OCI-LY1 (cell line): ENCODE measurements around the gene TFB2M.

Experiments
- EZH2 ChIP-seq: fragments of 200-600 bp; sonication (generic), shearing (Covaris generic); IDR thresholded peaks from 2 replicates; pipeline ENCODE4 v1.8.0; 2017; ENCODE audit warnings: borderline replicate concordance, mixed run types, mild to moderate bottlenecking, antibody characterized with exemption, low read length, moderate library complexity, mixed read lengths
- TF ChIP-seq, protein P1 (sequence below): fragments of 200-600 bp; sonication (generic), shearing (Covaris generic); IDR thresholded peaks from 2 replicates; pipeline ENCODE4 v1.5.1; 2017; ENCODE audit warnings: mild to moderate bottlenecking, antibody characterized with exemption, low read length, moderate library complexity, mixed read lengths

DNA sequence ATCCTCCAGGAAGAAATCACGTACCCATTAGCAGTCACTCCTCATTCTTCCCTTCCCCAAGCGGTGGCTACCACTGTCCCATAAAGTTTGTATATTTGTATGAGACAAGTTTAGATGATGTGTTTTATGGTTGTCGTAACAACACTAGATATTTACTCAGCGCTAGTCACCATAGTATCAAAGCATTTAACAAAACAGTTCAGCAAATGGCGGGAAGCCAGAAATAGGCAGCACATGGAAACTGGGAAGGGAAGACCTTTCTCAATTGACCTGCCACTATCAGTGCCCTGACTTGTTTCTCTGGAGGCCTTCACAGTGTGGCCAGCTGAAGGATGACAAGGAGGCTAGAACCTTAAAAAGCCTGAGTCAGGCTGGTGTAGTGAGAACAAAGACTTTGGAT lies 31.3 kb upstream of the TFB2M start:
- TF ChIP-seq, protein P1, sequence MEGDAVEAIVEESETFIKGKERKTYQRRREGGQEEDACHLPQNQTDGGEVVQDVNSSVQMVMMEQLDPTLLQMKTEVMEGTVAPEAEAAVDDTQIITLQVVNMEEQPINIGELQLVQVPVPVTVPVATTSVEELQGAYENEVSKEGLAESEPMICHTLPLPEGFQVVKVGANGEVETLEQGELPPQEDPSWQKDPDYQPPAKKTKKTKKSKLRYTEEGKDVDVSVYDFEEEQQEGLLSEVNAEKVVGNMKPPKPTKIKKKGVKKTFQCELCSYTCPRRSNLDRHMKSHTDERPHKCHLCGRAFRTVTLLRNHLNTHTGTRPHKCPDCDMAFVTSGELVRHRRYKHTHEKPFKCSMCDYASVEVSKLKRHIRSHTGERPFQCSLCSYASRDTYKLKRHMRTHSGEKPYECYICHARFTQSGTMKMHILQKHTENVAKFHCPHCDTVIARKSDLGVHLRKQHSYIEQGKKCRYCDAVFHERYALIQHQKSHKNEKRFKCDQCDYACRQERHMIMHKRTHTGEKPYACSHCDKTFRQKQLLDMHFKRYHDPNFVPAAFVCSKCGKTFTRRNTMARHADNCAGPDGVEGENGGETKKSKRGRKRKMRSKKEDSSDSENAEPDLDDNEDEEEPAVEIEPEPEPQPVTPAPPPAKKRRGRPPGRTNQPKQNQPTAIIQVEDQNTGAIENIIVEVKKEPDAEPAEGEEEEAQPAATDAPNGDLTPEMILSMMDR, result no peak
- no peak for TF ChIP-seq EZH2
